OCI-LY3 (cell line): ENCODE measurements around the gene CLTCL1.

ENCODE experiments used
- EZH2phosphoT487 ChIP-seq: fragments of 200-600 bp; shearing (Covaris generic); IDR thresholded peaks from 2 replicates; pipeline ENCODE4 v1.6.1; 2018; ENCODE audit warnings: antibody characterized with exemption, mixed run types, low read depth
- TF ChIP-seq, protein P1 (sequence below): fragments of 200-600, 300-600 bp; sonication (generic); IDR thresholded peaks from 2 replicates; pipeline ENCODE4 v1.5.1; 2014; ENCODE audit warnings: antibody characterized with exemption, low read length, low read depth

DNA sequence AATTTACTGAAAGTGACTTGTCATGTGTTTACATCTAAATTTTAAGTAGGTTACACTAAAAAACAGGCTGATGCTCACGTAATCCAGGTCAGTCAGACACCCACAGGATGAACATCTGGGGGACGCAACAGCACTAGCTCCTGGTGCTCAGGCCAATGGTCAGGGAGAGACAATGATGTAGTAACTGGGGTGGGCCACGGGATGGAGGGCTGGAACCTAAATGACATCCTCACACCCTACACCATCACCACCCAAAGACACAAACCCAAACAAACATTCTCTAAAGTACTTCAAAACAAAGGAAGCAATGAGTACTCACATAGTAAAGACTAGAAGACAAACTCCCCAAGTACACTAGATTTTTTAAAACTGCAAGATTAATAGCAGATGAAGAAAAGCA lies 59.5 kb downstream of the CLTCL1 start:
- TF ChIP-seq, protein P1, sequence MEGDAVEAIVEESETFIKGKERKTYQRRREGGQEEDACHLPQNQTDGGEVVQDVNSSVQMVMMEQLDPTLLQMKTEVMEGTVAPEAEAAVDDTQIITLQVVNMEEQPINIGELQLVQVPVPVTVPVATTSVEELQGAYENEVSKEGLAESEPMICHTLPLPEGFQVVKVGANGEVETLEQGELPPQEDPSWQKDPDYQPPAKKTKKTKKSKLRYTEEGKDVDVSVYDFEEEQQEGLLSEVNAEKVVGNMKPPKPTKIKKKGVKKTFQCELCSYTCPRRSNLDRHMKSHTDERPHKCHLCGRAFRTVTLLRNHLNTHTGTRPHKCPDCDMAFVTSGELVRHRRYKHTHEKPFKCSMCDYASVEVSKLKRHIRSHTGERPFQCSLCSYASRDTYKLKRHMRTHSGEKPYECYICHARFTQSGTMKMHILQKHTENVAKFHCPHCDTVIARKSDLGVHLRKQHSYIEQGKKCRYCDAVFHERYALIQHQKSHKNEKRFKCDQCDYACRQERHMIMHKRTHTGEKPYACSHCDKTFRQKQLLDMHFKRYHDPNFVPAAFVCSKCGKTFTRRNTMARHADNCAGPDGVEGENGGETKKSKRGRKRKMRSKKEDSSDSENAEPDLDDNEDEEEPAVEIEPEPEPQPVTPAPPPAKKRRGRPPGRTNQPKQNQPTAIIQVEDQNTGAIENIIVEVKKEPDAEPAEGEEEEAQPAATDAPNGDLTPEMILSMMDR: no peak
- TF ChIP-seq EZH2phosphoT487: no peak
